Measurements from ENCODE around the gene MRPL12.

The MRPL12 gene

DNA sequence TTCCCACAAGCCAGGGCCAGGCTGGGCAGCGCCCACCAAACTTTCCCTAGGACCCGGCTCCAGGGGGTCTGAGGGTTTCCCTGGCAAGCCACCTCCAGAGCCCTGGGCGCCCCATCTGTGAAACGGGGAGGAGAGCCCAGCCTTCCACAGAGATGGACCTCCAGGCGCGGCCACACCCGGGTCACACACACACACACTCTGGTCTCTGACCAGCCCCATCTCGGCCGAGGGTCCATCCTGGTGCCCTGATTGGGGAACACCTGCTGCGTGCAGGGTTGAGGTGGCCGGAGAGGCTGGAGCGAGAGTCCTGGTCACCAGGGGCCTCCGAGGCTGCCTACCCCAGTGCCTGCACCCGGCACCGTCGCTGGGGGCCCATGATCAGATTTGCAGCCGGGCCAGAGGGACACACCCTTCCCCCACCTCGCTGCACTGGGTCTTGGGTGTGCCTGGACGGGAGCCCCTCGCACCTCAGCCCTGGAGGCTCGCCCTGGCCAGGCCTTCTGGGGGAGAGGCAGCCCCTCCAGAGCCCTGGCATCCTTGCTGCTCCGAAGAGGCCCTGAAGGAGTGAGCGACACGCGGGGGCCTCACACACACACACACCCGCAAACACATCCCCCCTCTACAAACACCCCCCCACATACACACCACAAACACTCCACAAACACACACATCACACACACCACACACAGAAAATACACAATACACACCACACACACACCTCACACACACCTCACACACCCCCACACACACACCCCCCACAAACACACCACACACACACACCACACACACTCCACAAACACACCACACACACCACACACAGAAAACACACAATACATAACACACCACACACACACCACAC lies 38.7 kb downstream of the MRPL12 start:
- no peak for DNase-seq
